HEK293 (cell line): ENCODE results near the gene GPR153.

Experiments used
- CTCF ChIA-PET: fragments of 350-600 bp; formaldehyde crosslinking; extraction: SDS; loops from one replicate; lab custom pipeline; 2021; ENCODE audit warnings: antibody characterized with exemption; lab: Yijun Ruan, JAX
- POLR2A ChIA-PET: fragments of 300-600 bp; formaldehyde crosslinking; extraction: SDS; loops from one replicate; lab custom pipeline; 2020; ENCODE audit warnings: antibody characterized with exemption, inconsistent platforms; lab: Yijun Ruan, JAX
- H3K27ac ChIP-seq: fragments of 200-500 bp; sonication (Bioruptor generic); 2 replicates; pipeline ENCODE4 v1.5.1; 2014; ENCODE audit warnings: low read depth, low read length, control low read depth, inconsistent platforms; ENCODE audit errors: extremely low read depth
- H3K36me3 ChIP-seq, 2 experiments: fragments of 200-500 bp in 1 of 2; sonication (Bioruptor generic) in 1 of 2; 1 replicate in 1 of 2; 2 replicates in 1 of 2; pipeline ENCODE4 v1.5.1; 2014 to 2017; ENCODE audit warnings: inconsistent platforms in 2 of 2, low read length in 2 of 2; ENCODE audit not compliant: control insufficient read depth in 2 of 2, insufficient read depth in 1 of 2
- H3K4me1 ChIP-seq: fragments of 200-500 bp; sonication (Bioruptor generic); 2 replicates; pipeline ENCODE4 v1.5.1; 2014; ENCODE audit warnings: mild to moderate bottlenecking, low read length, inconsistent platforms; ENCODE audit not compliant: control insufficient read depth, insufficient read depth
- H3K4me3 ChIP-seq: 2 replicates; pipeline ENCODE4 v1.5.1; 2011; ENCODE audit warnings: low read depth, mild to moderate bottlenecking, control low read depth, low read length, moderate library complexity
- H3K9me3 ChIP-seq: fragments of 200-500 bp; sonication (Bioruptor generic); 2 replicates; pipeline ENCODE4 v1.5.1; 2014; ENCODE audit warnings: low read depth, low read length, inconsistent platforms; ENCODE audit not compliant: control insufficient read depth, insufficient read depth
- AEBP2 ChIP-seq: fragments of 450-650 bp; formaldehyde crosslinking; IDR thresholded peaks from 2 replicates; pipeline ENCODE4 v1.5.1; 2016; ENCODE audit warnings: missing biosample characterization, missing genetic modification characterization, borderline replicate concordance
- EGR2 ChIP-seq: fragments of 450-650 bp; formaldehyde crosslinking; IDR thresholded peaks from 2 replicates; pipeline ENCODE4 v1.5.1; 2016; ENCODE audit warnings: low read depth, missing biosample characterization, missing genetic modification characterization
- KLF10 ChIP-seq: fragments of 450-650 bp; IDR thresholded peaks from 2 replicates; pipeline ENCODE4 v1.5.1; 2018; ENCODE audit warnings: missing biosample characterization, mild to moderate bottlenecking, missing genetic modification characterization
- KLF8 ChIP-seq: fragments of 450-650 bp; formaldehyde crosslinking; IDR thresholded peaks from 2 replicates; pipeline ENCODE4 v1.5.1; 2016; ENCODE audit warnings: missing biosample characterization, missing genetic modification characterization
- KLF9 ChIP-seq: fragments of 450-650 bp; formaldehyde crosslinking; IDR thresholded peaks from 2 replicates; pipeline ENCODE4 v1.5.1; 2016; ENCODE audit warnings: missing biosample characterization, missing genetic modification characterization, low read depth
- SCRT1 ChIP-seq: fragments of 450-650 bp; formaldehyde crosslinking; IDR thresholded peaks from 2 replicates; pipeline ENCODE4 v1.5.1; 2016; ENCODE audit warnings: missing biosample characterization, missing genetic modification characterization, borderline replicate concordance
- SCRT2 ChIP-seq: fragments of 450-650 bp; formaldehyde crosslinking; IDR thresholded peaks from 2 replicates; pipeline ENCODE4 v1.5.1; 2016; ENCODE audit warnings: missing biosample characterization, missing genetic modification characterization
- ZBTB20 ChIP-seq: fragments of 450-650 bp; formaldehyde crosslinking; IDR thresholded peaks from 2 replicates; pipeline ENCODE4 v1.5.1; 2016; ENCODE audit warnings: missing biosample characterization, missing genetic modification characterization
- ZEB2 ChIP-seq: fragments of 450-650 bp; formaldehyde crosslinking; IDR thresholded peaks from 2 replicates; pipeline ENCODE4 v1.5.1; 2016; ENCODE audit warnings: missing biosample characterization, missing genetic modification characterization
- ZFHX2 ChIP-seq: fragments of 450-650 bp; formaldehyde crosslinking; conservative IDR thresholded peaks from 2 replicates; pipeline ENCODE4 v1.5.1; 2016; ENCODE audit warnings: missing biosample characterization, missing genetic modification characterization
- ZNF292 ChIP-seq: fragments of 450-650 bp; formaldehyde crosslinking; IDR thresholded peaks from 2 replicates; pipeline ENCODE4 v1.5.1; 2016; ENCODE audit warnings: low read depth, missing biosample characterization, missing genetic modification characterization, borderline replicate concordance
- ZNF398 ChIP-seq: fragments of 450-650 bp; formaldehyde crosslinking; IDR thresholded peaks from 2 replicates; pipeline ENCODE4 v1.5.1; 2017; ENCODE audit warnings: missing biosample characterization, missing genetic modification characterization
- ZNF558 ChIP-seq: fragments of 450-650 bp; formaldehyde crosslinking; IDR thresholded peaks from 2 replicates; pipeline ENCODE4 v1.5.1; 2016; ENCODE audit warnings: missing biosample characterization, missing genetic modification characterization
- ZNF561 ChIP-seq: fragments of 450-650 bp; IDR thresholded peaks from 2 replicates; pipeline ENCODE4 v1.5.1; 2018; ENCODE audit warnings: missing biosample characterization, missing genetic modification characterization, borderline replicate concordance
- ZNF580 ChIP-seq: fragments of 450-650 bp; formaldehyde crosslinking; IDR thresholded peaks from 2 replicates; pipeline ENCODE4 v1.5.1; 2016; ENCODE audit warnings: missing biosample characterization, missing genetic modification characterization
- ZNF692 ChIP-seq: fragments of 450-650 bp; formaldehyde crosslinking; IDR thresholded peaks from 2 replicates; pipeline ENCODE4 v1.5.1; 2016; ENCODE audit warnings: missing biosample characterization, missing genetic modification characterization
- ZNF776 ChIP-seq: fragments of 450-650 bp; formaldehyde crosslinking; IDR thresholded peaks from 2 replicates; pipeline ENCODE4 v1.5.0; 2017; ENCODE audit warnings: missing biosample characterization, missing genetic modification characterization, borderline replicate concordance

The GPR153 gene

GRCh38 chr1:6260961-6261614, at the start of gene GPR153:
Gene GPR153, minus strand, starts transcription at chr1:6261098. Its CDS starts 6,193 bp downstream, at chr1:6254905.
- Histone ChIP-seq H3K36me3 (peaks cover 0 to 13% of the 10 kb centered on the region in 2 experiments; a peak in 1 of 3 replicates), H3K27ac (peak within 1 kb of the TSS; percentile 60; the same call in 1 of the 2 replicates), H3K4me3 (peak within 1 kb of the TSS; percentile 46), H3K4me1 (0 out of 2 replicates have a peak, but pooled peaks cover 2% of the 10 kb centered on the region), H3K9me3 (no peaks in the 10 kb centered on the region)
- ChIA-PET CTCF (interaction anchor here (0.6 to 1.2 kb wide), 2 partner anchors 15 to 75 kb away, joined by 3 to 6 read pairs; no protein-coding TSS in a partner anchor), POLR2A (no interaction called here)
- peak; percentile 42; the same call in 1 of the 2 replicates for TF ChIP-seq KLF10 (tag by site-specific recombination)
- 0 out of 2 replicates have a peak, but pooled peaks have one; percentile 9 for TF ChIP-seq ZNF398
- TF ChIP-seq ZNF561: 0 out of 2 replicates have a peak, but pooled peaks have one; percentile 43
- 0 out of 2 replicates have a peak, but pooled peaks have one; percentile 7 for TF ChIP-seq ZNF692 (tag by site-specific recombination)
- TF ChIP-seq ZNF580 (tag by site-specific recombination): no peak
- TF ChIP-seq ZBTB20 (tag by site-specific recombination): peak; percentile 82
- TF ChIP-seq ZNF292: no peak
- peak; percentile 14 for TF ChIP-seq KLF9 (tag by site-specific recombination)
- no peak for TF ChIP-seq AEBP2 (tag by site-specific recombination)
- 0 out of 2 replicates have a peak, but pooled peaks have one; percentile 32 for TF ChIP-seq KLF8 (tag by site-specific recombination)
- TF ChIP-seq ZFHX2 (tag by site-specific recombination): peak; percentile 24; the same call in 1 of the 2 replicates
- 0 out of 2 replicates have a peak, but pooled peaks have one; percentile 21 for TF ChIP-seq ZEB2 (tag by site-specific recombination)

- no peak overlapping the region for H3K27ac ChIP-seq
- TF ChIP-seq SCRT1 (tag by site-specific recombination) (0 out of 2 replicates have a peak, but pooled peaks have one; percentile 34), EGR2 (tag by site-specific recombination) (peak; percentile 72), ZNF558 (tag by site-specific recombination) (no peak), SCRT2 (tag by site-specific recombination) (peak; percentile 67), ZNF776 (tag by site-specific recombination) (no peak), ZBTB20 (tag by site-specific recombination) (0 out of 2 replicates have a peak, but pooled peaks have one; percentile 26), ZFHX2 (tag by site-specific recombination) (peak; percentile 57)
- no peaks in the 10 kb centered on the region for H3K4me1 ChIP-seq
- H3K4me3 ChIP-seq: no peak overlapping the region
- H3K9me3 ChIP-seq: no peaks in the 10 kb centered on the region
- ChIA-PET CTCF (interaction anchor here (0.6 to 0.7 kb wide), 2 partner anchors 48 to 62 kb away, joined by 4 read pairs; no protein-coding TSS in a partner anchor), POLR2A (no interaction called here)
- H3K36me3 ChIP-seq: peaks cover 0 to 68% of the 10 kb centered on the region in 2 experiments; a peak in 1 of 3 replicates
Observed at GRCh38 chr1:6310116-6310848, 49.4 kb upstream of the GPR153 start.
